ENCODE results near the gene SSH2.

- no peak for TF ChIP-seq CTCF (IDR thresholded peaks at IDR 0.05)
- TF ChIP-seq EZH2 (IDR thresholded peaks at IDR 0.05; ENCODE audit: borderline replicate concordance, insufficient read depth, low read depth, low read length, poor library complexity, severe bottlenecking), result no peak
These were observed 275.9 kb downstream of the SSH2 start for GRCh38 chr17:29653995-29654714.

All from B cell (primary cell).